Lower leg skin (tissue), 4 donors: Measurements from ENCODE around the gene RERGL. TPM values are rescaled to one million over a fixed set of nuclear protein-coding genes. Genes with fewer than 3 reads are reported as not detected.

Experiments
- DNase-seq, 2 donors: peaks; one replicate each; pipeline ENCODE4 v3.0.0-alpha.2; 2019; ENCODE audit warnings: low spot score in 2 of 2
- H3K4me3 ChIP-seq: fragments of 200-600 bp; sonication (generic); 2 replicates; pipeline ENCODE4 v1.5.1; 2017; ENCODE audit warnings: mild to moderate bottlenecking, low read depth; ENCODE audit not compliant: poor library complexity, severe bottlenecking
- CTCF ChIP-seq, 3 donors: fragments of 450-650 bp; IDR thresholded peaks; one replicate each; pipeline ENCODE4 v1.5.1; 2016; ENCODE audit warnings: antibody characterized with exemption in 3 of 3, mild to moderate bottlenecking in 3 of 3, moderate library complexity in 2 of 3
- POLR2A ChIP-seq, 2 donors: fragments of 450-650 bp; IDR thresholded peaks; one replicate each; pipeline ENCODE4 v1.6.1; 2016 to 2017; ENCODE audit warnings: antibody characterized with exemption in 2 of 2, mild to moderate bottlenecking in 1 of 2, moderate library complexity in 1 of 2
- WGBS, 2 donors: methylation state at CpG; one replicate each; pipeline ENCODE4 v1.1.5; 2018; 5-methylcytosine and 5-hydroxymethylcytosine counted together
- intact Hi-C: fragments of 100-400 bp; cut with DNase I; formaldehyde crosslinking; loops from one replicate; pipeline ENCODE4 v1.15.0; 2023; ENCODE audit warnings: low total_unique reads
- total RNA-seq, 4 donors: library from RNA; depleted of rRNA; stranded (reverse); fragments of >200 nt; gene quantifications; one replicate each; pipeline ENCODE4 v1.1.0, GENCODE V29; 2016

The RERGL gene
- total RNA-seq, 4 donors from 2014 or later, result 1.4 to 11.5 (median 6.0) TPM

- TF ChIP-seq CTCF (IDR thresholded peaks at IDR 0.05), result no peak
- no peak for TF ChIP-seq POLR2A (IDR thresholded peaks at IDR 0.05)
- DNase-seq, result no peak
- WGBS, 2 donors, result 64 to 67% methylated on average over 1 of the region's 1 CpG
- no peak overlapping the region for H3K4me3 ChIP-seq
- intact Hi-C loops, result no loop called here
These were observed 30.9 kb upstream of the RERGL start for GRCh38 chr12:18120899-18121298.

GRCh38 chr12:18108611-18109010 lies 18.6 kb upstream of the RERGL start:
- no peak for DNase-seq
- no peak overlapping the region for H3K4me3 ChIP-seq
- TF ChIP-seq POLR2A (IDR thresholded peaks at IDR 0.05), result no peak
- no peak for TF ChIP-seq CTCF (IDR thresholded peaks at IDR 0.05)
- WGBS, 2 donors, result 86 to 92% methylated on average over 4 of the region's 4 CpGs
- intact Hi-C loops, result no loop called here

- DNase-seq, result no peak
- intact Hi-C loops, result no loop called here
- WGBS, 2 donors, result 88% methylated on average over 2 of the region's 2 CpGs
- no peak overlapping the region for H3K4me3 ChIP-seq
- TF ChIP-seq CTCF (IDR thresholded peaks at IDR 0.05) (no peak), POLR2A (IDR thresholded peaks at IDR 0.05) (no peak)
These were observed 13.6 kb upstream of the RERGL start for GRCh38 chr12:18103624-18104023.

DNA sequence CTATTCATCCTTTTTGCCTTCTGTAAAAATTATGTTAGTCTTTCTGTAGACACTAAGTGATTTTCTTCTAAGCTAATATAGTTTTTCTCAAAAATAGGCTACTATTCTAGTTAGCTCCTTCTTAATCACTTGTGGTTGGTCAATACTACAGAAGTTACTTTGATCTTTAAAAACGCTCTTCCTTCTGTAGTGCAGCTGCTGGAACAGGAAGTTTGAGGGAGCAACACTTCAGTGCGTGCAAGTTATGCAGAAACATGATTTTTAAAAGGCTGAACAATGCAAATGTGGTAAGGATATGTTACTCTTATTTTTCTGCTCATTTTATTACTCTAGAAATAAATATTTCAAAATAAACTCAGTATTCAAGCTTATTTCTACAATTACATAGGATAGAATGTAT lies 11.1 kb upstream of the RERGL start:
- DNase-seq, result no peak
- TF ChIP-seq CTCF (IDR thresholded peaks at IDR 0.05), result no peak
- no peak for TF ChIP-seq POLR2A (IDR thresholded peaks at IDR 0.05)
- 16 to 25% methylated on average over 2 of the region's 2 CpGs for WGBS, 2 donors
- no peak overlapping the region for H3K4me3 ChIP-seq
- intact Hi-C loops, result no loop called here

DNA sequence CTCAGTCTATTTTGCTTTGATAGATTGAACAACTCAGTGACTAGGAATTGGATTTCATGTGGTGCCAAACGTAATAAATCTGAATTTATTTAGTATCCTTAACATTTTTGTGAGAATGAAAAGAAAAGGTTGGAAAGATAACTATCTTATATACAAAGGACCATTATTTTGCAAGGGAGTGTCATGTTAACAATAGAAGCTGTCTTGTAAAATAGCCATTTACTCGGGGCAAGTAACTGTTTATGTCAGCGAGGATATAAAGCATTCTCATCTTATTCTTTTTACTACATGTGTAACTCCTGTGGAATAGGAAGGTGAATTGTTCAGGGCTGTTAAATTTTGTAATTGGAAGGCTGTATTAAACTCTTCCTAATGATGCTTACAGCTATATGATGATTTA lies 5.9 kb downstream of the RERGL start:
- TF ChIP-seq CTCF (IDR thresholded peaks at IDR 0.05), result no peak
- TF ChIP-seq POLR2A (IDR thresholded peaks at IDR 0.05), result no peak
- intact Hi-C loops, result no loop called here
- H3K4me3 ChIP-seq, result no peak overlapping the region
- no peak for DNase-seq
- 57 to 66% methylated on average over 3 of the region's 3 CpGs for WGBS, 2 donors

DNA sequence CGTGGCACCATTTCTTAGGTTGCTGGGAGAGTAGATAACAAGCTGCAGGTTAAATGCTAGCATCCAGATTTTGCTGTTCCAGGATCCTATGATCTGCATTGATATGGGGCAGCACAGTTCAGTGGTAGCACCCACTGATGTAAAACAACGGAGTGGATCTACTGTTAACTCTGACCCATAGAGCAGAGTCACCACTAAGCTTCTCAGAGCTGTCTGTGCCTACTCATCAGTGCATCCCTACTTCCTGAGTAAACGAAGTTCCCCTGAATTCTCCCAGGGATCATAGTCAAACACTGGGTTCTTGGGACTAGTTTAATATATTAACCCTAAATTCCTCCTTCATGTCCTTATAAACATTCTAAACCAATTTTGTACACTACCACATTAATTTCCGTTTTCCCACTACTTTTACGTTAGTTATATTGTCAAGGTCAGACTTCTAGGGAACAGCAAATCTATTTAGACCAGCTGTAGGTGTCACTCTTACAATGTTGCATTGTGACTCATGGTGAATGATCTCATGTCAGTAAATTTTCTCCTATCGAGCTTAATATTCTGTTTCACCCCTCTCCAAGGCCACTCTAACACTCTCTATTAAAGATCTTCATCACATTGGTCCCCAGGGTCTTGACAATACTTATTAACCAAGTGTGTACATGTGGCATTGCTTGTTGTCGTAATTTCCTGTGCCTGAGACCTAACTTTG lies 10.3 kb downstream of the RERGL start:
- TF ChIP-seq CTCF (IDR thresholded peaks at IDR 0.05) (no peak), POLR2A (IDR thresholded peaks at IDR 0.05) (no peak)
- intact Hi-C loops, result no loop called here
- no peak overlapping the region for H3K4me3 ChIP-seq
- DNase-seq, result no peak
- 69 to 77% methylated on average over 7 of the region's 7 CpGs for WGBS, 2 donors
